H1 (cell line): ENCODE results near the gene NPHP4.

Experiments used
- BRCA1 ChIP-seq: IDR thresholded peaks from 2 replicates; pipeline ENCODE4 v1.6.1; 2012; ENCODE audit warnings: low read depth, low read length, improper control_type of control experiment
- EZH2 ChIP-seq: fragments of 200-600 bp; sonication (generic); IDR thresholded peaks from 2 replicates; pipeline ENCODE4 v1.7.1; 2012; ENCODE audit warnings: low read depth, mild to moderate bottlenecking, moderate library complexity, low read length, inconsistent platforms; ENCODE audit not compliant: severe bottlenecking
- FOSL1 ChIP-seq: IDR thresholded peaks from 2 replicates; pipeline ENCODE4 v1.6.1; 2011; ENCODE audit warnings: mild to moderate bottlenecking, low read depth, low read length, moderate library complexity; ENCODE audit not compliant: insufficient read depth
- KDM5A ChIP-seq: fragments of 200-600 bp; IDR thresholded peaks from 2 replicates; pipeline ENCODE4 v1.7.1; 2012; ENCODE audit warnings: mild to moderate bottlenecking, low read length, inconsistent platforms, mixed read lengths
- MAFK ChIP-seq: IDR thresholded peaks from 2 replicates; pipeline ENCODE4 v1.6.1; 2012; ENCODE audit warnings: low read depth, mild to moderate bottlenecking, improper control_type of control experiment, low read length
- POLR2AphosphoS5 ChIP-seq: IDR thresholded peaks from 2 replicates; pipeline ENCODE4 v1.6.1; 2011; ENCODE audit warnings: low read depth, low read length
- RAD21 ChIP-seq, 2 experiments: IDR thresholded peaks in 1 of 2; conservative IDR thresholded peaks in 1 of 2; 2 replicates each; pipeline ENCODE4 v1.6.1; 2011; ENCODE audit warnings: low read depth in 2 of 2, low read length in 2 of 2, improper control_type of control experiment in 1 of 2, inconsistent platforms in 1 of 2, mild to moderate bottlenecking in 1 of 2, moderate library complexity in 1 of 2
- RXRA ChIP-seq: IDR thresholded peaks from 2 replicates; pipeline ENCODE4 v1.6.1; 2011; ENCODE audit warnings: low read depth, mild to moderate bottlenecking, low read length, moderate library complexity; ENCODE audit not compliant: insufficient read depth
- TAF1 ChIP-seq: IDR thresholded peaks from 2 replicates; pipeline ENCODE4 v1.6.1; 2011; ENCODE audit warnings: mild to moderate bottlenecking, low read depth, low read length
- TF ChIP-seq, protein P1 (sequence below), 3 experiments: IDR thresholded peaks; 1 replicate in 2 of 3; 2 replicates in 1 of 3; pipeline versions ENCODE4 v1.5.1 to v1.6.1; 2011; ENCODE audit warnings: low read length in 3 of 3, mild to moderate bottlenecking in 3 of 3, inconsistent platforms in 2 of 3, low read depth in 1 of 3, moderate library complexity in 1 of 3; ENCODE audit not compliant: insufficient read depth in 1 of 3; ENCODE audit errors: control extremely low read depth in 1 of 3
- TF ChIP-seq, protein P2 (sequence below): IDR thresholded peaks from 2 replicates; pipeline ENCODE4 v1.6.1; 2011; ENCODE audit warnings: low read depth, mild to moderate bottlenecking, low read length; ENCODE audit not compliant: insufficient read depth
- TF ChIP-seq, protein P3 (sequence below): IDR thresholded peaks from 2 replicates; pipeline ENCODE4 v1.6.1; 2012; ENCODE audit warnings: inconsistent platforms

DNA sequence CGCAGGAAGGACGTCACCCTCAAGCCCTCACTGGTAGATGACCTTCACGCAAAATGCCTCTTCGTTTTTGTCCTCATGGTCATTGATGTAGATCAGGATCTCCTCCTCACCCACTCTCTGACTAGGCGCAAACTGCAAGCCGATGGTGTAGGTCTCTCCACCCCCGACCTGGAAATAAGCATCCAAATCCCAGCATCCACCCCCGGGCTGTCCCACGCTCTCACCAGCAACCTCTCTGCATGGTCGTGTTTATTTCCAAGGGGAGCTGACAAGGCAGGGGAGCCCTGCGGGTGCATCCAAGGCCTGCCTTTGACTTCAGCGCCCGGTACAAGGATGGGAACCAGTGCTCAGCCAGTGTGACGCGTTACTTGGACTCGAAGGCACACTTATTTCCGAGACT is 129.0 kb downstream of the NPHP4 start:
- TF ChIP-seq, protein P1, sequence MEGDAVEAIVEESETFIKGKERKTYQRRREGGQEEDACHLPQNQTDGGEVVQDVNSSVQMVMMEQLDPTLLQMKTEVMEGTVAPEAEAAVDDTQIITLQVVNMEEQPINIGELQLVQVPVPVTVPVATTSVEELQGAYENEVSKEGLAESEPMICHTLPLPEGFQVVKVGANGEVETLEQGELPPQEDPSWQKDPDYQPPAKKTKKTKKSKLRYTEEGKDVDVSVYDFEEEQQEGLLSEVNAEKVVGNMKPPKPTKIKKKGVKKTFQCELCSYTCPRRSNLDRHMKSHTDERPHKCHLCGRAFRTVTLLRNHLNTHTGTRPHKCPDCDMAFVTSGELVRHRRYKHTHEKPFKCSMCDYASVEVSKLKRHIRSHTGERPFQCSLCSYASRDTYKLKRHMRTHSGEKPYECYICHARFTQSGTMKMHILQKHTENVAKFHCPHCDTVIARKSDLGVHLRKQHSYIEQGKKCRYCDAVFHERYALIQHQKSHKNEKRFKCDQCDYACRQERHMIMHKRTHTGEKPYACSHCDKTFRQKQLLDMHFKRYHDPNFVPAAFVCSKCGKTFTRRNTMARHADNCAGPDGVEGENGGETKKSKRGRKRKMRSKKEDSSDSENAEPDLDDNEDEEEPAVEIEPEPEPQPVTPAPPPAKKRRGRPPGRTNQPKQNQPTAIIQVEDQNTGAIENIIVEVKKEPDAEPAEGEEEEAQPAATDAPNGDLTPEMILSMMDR (IDR thresholded peaks at IDR 0.05; ENCODE audit: control extremely low read depth in 1 of 3, insufficient read depth in 1 of 3, low read depth in 1 of 3, low read length in 3 of 3): no peak
- TF ChIP-seq BRCA1: no peak
- no peak for TF ChIP-seq EZH2
- TF ChIP-seq, protein P2, sequence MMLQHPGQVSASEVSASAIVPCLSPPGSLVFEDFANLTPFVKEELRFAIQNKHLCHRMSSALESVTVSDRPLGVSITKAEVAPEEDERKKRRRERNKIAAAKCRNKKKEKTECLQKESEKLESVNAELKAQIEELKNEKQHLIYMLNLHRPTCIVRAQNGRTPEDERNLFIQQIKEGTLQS: no peak
- no peak for TF ChIP-seq FOSL1
- TF ChIP-seq TAF1: no peak
- no peak for TF ChIP-seq KDM5A
- TF ChIP-seq POLR2AphosphoS5: no peak
- no peak for TF ChIP-seq RXRA
- no peak for TF ChIP-seq MAFK
- TF ChIP-seq, protein P3, sequence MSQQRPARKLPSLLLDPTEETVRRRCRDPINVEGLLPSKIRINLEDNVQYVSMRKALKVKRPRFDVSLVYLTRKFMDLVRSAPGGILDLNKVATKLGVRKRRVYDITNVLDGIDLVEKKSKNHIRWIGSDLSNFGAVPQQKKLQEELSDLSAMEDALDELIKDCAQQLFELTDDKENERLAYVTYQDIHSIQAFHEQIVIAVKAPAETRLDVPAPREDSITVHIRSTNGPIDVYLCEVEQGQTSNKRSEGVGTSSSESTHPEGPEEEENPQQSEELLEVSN: no peak
- no peak for TF ChIP-seq RAD21 (IDR thresholded peaks at IDR 0.05 in 1 of 2, conservative IDR thresholded peaks at IDR 0.05 in 1 of 2; ENCODE audit: low read depth in 2 of 2, low read length in 2 of 2)
